ENCODE data around the gene SLC13A5. TPM values are rescaled to one million over a fixed set of nuclear protein-coding genes. Genes with fewer than 3 reads are reported as not detected.

The SLC13A5 gene
- total and polyA plus RNA-seq, 9 of the 15 experiments (the other 6 are each of a cell fraction or from before 2014, with no cell fraction given) = 0.04 TPM; not detected in 8

DNA sequence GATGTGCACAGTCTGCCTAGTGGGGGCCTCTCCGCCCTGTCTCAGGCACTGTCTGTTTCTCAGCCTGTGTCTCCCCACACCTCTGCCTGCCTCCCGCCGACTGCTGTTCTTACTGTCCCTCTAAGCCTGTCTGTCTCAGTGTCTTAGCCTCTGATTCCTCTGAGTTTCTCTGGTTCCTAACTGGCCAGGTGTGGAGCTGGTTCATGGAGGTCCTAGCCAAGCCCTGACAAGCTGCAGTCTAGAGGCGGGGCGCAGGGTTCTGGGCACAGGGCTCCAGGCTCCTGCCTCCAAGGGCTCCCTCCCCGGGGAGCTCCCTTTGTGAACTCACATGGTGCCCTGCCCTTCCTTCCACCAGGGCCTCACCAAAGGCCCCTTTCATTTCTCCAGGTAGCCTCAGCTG lies 42.2 kb downstream of the SLC13A5 start (continued):
- no peak for TF ChIP-seq PCBP1 (IDR thresholded peaks at IDR 0.05; ENCODE audit: low read depth, low read length, poor library complexity, severe bottlenecking)

DNA sequence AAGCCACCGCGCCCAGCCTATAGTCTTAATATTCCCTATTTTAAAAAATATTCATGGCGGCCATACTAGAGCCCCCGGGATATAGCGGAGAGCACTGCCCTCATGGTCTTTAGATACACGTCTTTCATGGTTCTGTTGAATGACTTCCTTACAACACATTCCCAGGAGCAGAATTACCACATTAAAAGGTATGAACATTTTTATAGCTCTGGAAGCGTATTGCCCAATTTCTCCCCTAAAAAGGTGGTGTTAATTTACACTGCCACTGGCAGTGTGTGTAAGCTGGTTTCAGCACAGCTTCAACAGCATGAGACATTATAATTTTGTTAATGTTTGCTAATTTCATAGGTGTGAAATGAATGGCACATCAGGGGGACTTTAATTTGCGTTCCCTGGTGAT lies 42.6 kb downstream of the SLC13A5 start:
- Histone ChIP-seq H3K27me3 (ENCODE audit: control insufficient read depth in 2 of 2, insufficient read depth in 2 of 2, low read length in 2 of 2) (peaks cover 6 to 48% of the 10 kb centered on the region in 2 experiments; a peak in 4 of 5 replicates), H3K27ac (ENCODE audit: extremely low read depth, low read depth, low read length) (no peak overlapping the region), H3K4me3 (no peak overlapping the region), H2AFZ (ENCODE audit: low read depth, low read length) (no peak overlapping the region), H3K4me1 (replicated peaks in 1 of 2; ENCODE audit: control insufficient read depth in 2 of 2, insufficient read depth in 2 of 2, low read length in 2 of 2) (no peaks in the 10 kb centered on the region; a peak in 1 of 5 replicates), H3K9ac (ENCODE audit: insufficient read depth in 1 of 2, low read depth in 2 of 2, low read length in 2 of 2) (no peak overlapping the region), H3K9me1 (ENCODE audit: control insufficient read depth, insufficient read depth, low read length) (no peaks in the 10 kb centered on the region), H3K4me2 (ENCODE audit: insufficient read depth, low read length) (no peak overlapping the region), H3K79me2 (ENCODE audit: control insufficient read depth, insufficient read depth, low read length) (no peaks in the 10 kb centered on the region), H3K9me3 (replicated peaks; ENCODE audit: control insufficient read depth, insufficient read depth, low read depth, low read length) (no peaks in the 10 kb centered on the region), H4K20me1 (replicated peaks; ENCODE audit: control insufficient read depth, insufficient read depth, low read length) (no peaks in the 10 kb centered on the region), H3K36me3 (ENCODE audit: control insufficient read depth, insufficient read depth, low read length) (no peaks in the 10 kb centered on the region)
- ChIA-PET POLR2A (no interaction called here), CTCF (ENCODE audit: low intra/inter-chr PET ratio) (no interaction called here)
- TF ChIP-seq, protein P1, sequence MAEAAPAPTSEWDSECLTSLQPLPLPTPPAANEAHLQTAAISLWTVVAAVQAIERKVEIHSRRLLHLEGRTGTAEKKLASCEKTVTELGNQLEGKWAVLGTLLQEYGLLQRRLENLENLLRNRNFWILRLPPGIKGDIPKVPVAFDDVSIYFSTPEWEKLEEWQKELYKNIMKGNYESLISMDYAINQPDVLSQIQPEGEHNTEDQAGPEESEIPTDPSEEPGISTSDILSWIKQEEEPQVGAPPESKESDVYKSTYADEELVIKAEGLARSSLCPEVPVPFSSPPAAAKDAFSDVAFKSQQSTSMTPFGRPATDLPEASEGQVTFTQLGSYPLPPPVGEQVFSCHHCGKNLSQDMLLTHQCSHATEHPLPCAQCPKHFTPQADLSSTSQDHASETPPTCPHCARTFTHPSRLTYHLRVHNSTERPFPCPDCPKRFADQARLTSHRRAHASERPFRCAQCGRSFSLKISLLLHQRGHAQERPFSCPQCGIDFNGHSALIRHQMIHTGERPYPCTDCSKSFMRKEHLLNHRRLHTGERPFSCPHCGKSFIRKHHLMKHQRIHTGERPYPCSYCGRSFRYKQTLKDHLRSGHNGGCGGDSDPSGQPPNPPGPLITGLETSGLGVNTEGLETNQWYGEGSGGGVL (CRISPR knock-in tag; IDR thresholded peaks at IDR 0.05) = no peak
- TF ChIP-seq, protein P2, sequence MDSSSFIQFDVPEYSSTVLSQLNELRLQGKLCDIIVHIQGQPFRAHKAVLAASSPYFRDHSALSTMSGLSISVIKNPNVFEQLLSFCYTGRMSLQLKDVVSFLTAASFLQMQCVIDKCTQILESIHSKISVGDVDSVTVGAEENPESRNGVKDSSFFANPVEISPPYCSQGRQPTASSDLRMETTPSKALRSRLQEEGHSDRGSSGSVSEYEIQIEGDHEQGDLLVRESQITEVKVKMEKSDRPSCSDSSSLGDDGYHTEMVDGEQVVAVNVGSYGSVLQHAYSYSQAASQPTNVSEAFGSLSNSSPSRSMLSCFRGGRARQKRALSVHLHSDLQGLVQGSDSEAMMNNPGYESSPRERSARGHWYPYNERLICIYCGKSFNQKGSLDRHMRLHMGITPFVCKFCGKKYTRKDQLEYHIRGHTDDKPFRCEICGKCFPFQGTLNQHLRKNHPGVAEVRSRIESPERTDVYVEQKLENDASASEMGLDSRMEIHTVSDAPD (CRISPR knock-in tag; IDR thresholded peaks at IDR 0.05) = no peak
- no peak for TF ChIP-seq ZFP1 (CRISPR knock-in tag; IDR thresholded peaks at IDR 0.05)
- no peak for TF ChIP-seq HDAC1 (IDR thresholded peaks at IDR 0.05)
- no peak for TF ChIP-seq ZNF318 (IDR thresholded peaks at IDR 0.05; ENCODE audit: borderline replicate concordance in 1 of 2, low read depth in 1 of 2)
- 25% methylated on average over 8 of the region's 8 CpGs for WGBS (ENCODE audit: insufficient coverage, low coverage, missing lambda C conversion rate)
- in situ Hi-C loops (cut with MboI) = no loop called here
- intact Hi-C loops (cut with micrococcal nuclease) = no loop called here
- no TSS peak for BruUV-seq (replicated peaks)
- no peak for FAIRE-seq
- no peak for DNase-seq (ENCODE audit: extremely low read depth in 1 of 4, low spot score in 3 of 4)
- no peak for ATAC-seq
